DOHH2 (cell line): Measurements from ENCODE around the gene VANGL2.

Experiments used
- H3F3A ChIP-seq: fragments of 200-600 bp; sonication (generic), shearing (Covaris generic); 2 replicates; pipeline ENCODE4 v1.6.0; 2016; ENCODE audit warnings: antibody characterized with exemption, mild to moderate bottlenecking; ENCODE audit not compliant: control insufficient read depth, insufficient read depth
- H3K27ac ChIP-seq: fragments of 200-600 bp; sonication (generic); 2 replicates; pipeline ENCODE4 v1.5.1; 2014; ENCODE audit warnings: low read depth, mild to moderate bottlenecking, low read length, moderate library complexity
- H3K27me3 ChIP-seq: fragments of 200-600 bp; sonication (generic); 2 replicates; pipeline ENCODE4 v1.6.1; 2014; ENCODE audit warnings: mild to moderate bottlenecking, low read length, mixed read lengths; ENCODE audit not compliant: control insufficient read depth
- H3K36me3 ChIP-seq: fragments of 200-600 bp; sonication (generic); 2 replicates; pipeline ENCODE4 v1.6.1; 2014; ENCODE audit warnings: mild to moderate bottlenecking, low read length, moderate library complexity, mixed read lengths; ENCODE audit not compliant: control insufficient read depth
- H3K4me1 ChIP-seq: fragments of 200-600 bp; sonication (generic); 2 replicates; pipeline ENCODE4 v1.6.1; 2014; ENCODE audit warnings: mild to moderate bottlenecking, low read length, mixed read lengths; ENCODE audit not compliant: control insufficient read depth
- H3K4me2 ChIP-seq: fragments of 200-600 bp; sonication (generic); 2 replicates; pipeline ENCODE4 v1.6.0; 2014; ENCODE audit warnings: mild to moderate bottlenecking, low read length, moderate library complexity
- H3K4me3 ChIP-seq: fragments of 200-600 bp; sonication (generic); 2 replicates; pipeline ENCODE4 v1.5.1; 2014; ENCODE audit warnings: mild to moderate bottlenecking, low read length, mixed read lengths
- H3K79me2 ChIP-seq: fragments of 200-600 bp; sonication (generic); 2 replicates; pipeline ENCODE4 v1.6.1; 2014; ENCODE audit warnings: mild to moderate bottlenecking, low read length, mixed read lengths; ENCODE audit not compliant: control insufficient read depth
- H3K9me2 ChIP-seq: fragments of 200-600 bp; sonication (generic); replicated peaks from 2 replicates; pipeline ENCODE4 v1.6.1; 2014; ENCODE audit warnings: mild to moderate bottlenecking, low read length, mixed read lengths; ENCODE audit not compliant: control insufficient read depth
- H3K9me3 ChIP-seq: fragments of 200-600 bp; sonication (generic); 2 replicates; pipeline ENCODE4 v1.6.1; 2014; ENCODE audit warnings: antibody characterized with exemption, low read length, mixed read lengths; ENCODE audit not compliant: control insufficient read depth, insufficient read depth
- H4K20me1 ChIP-seq: fragments of 200-600 bp; sonication (generic); 2 replicates; pipeline ENCODE4 v1.6.0; 2014; ENCODE audit warnings: low read depth, mild to moderate bottlenecking, antibody characterized with exemption, low read length, moderate library complexity; ENCODE audit not compliant: control insufficient read depth, insufficient read depth
- EZH2phosphoT487 ChIP-seq: fragments of 200-600 bp; sonication (generic); IDR thresholded peaks from 2 replicates; pipeline ENCODE4 v1.6.1; 2017; ENCODE audit warnings: borderline replicate concordance, mild to moderate bottlenecking, antibody characterized with exemption, low read length, moderate library complexity, mixed read lengths
- TF ChIP-seq, protein P1 (sequence below): fragments of 200-600 bp; sonication (generic); IDR thresholded peaks from one replicate; pipeline ENCODE4 v1.5.1; 2014; ENCODE audit warnings: antibody characterized with exemption, mild to moderate bottlenecking, low read depth, low read length; ENCODE audit not compliant: poor library complexity, severe bottlenecking

The VANGL2 gene

DNA sequence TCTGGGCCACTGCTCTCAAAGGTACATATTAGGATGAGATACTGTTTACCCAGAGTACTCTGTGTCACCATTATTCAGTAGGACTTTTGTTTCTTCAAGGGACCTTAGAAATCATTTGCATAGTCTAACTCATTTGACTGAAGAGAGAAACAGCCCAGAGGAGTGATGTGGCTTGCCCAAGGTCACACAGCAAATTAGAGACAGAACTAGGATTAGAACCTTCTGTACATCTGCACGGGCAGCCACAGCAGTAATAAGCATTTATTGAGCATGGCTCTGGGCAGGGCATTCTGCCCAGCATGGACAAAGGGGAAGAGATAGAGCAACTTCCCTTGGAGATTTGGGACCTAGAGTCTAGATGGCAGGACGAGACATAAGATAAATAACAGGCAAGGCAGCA is 39.2 kb upstream of the VANGL2 start:
- no peaks in the 10 kb centered on the region for H3K9me3 ChIP-seq
- no peaks in the 10 kb centered on the region for H3F3A ChIP-seq
- H3K27ac ChIP-seq, result no peak overlapping the region
- no peaks in the 10 kb centered on the region for H3K4me1 ChIP-seq
- H3K27me3 ChIP-seq, result no peaks in the 10 kb centered on the region
- peaks cover 27% of the 10 kb centered on the region for H3K36me3 ChIP-seq
- no peaks in the 10 kb centered on the region for H3K79me2 ChIP-seq
- no peaks in the 10 kb centered on the region for H4K20me1 ChIP-seq
- H3K9me2 ChIP-seq, result no peaks in the 10 kb centered on the region
- TF ChIP-seq, protein P1, sequence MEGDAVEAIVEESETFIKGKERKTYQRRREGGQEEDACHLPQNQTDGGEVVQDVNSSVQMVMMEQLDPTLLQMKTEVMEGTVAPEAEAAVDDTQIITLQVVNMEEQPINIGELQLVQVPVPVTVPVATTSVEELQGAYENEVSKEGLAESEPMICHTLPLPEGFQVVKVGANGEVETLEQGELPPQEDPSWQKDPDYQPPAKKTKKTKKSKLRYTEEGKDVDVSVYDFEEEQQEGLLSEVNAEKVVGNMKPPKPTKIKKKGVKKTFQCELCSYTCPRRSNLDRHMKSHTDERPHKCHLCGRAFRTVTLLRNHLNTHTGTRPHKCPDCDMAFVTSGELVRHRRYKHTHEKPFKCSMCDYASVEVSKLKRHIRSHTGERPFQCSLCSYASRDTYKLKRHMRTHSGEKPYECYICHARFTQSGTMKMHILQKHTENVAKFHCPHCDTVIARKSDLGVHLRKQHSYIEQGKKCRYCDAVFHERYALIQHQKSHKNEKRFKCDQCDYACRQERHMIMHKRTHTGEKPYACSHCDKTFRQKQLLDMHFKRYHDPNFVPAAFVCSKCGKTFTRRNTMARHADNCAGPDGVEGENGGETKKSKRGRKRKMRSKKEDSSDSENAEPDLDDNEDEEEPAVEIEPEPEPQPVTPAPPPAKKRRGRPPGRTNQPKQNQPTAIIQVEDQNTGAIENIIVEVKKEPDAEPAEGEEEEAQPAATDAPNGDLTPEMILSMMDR, result no peak
- no peak for TF ChIP-seq EZH2phosphoT487
- no peak overlapping the region for H3K4me3 ChIP-seq
- no peak overlapping the region for H3K4me2 ChIP-seq

DNA sequence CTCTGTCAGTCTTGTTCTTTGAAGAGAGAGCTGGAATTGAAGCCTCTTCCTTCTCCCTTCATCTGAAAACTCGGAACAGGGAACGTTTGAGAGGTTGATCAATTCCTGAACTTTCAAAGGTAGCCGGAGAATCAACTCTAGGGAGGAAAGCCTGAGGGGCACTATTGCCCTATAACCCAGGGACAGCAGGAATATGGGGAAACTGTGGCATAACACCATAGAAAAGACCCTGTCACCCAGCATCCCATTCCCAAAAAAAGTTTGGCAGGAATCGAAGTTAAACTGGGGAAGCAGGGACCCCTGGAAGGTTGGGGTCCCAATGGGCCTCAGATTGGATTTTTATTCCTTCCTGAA is 38.6 kb upstream of the VANGL2 start:
- Histone ChIP-seq H3K27ac (no peak overlapping the region), H3K9me3 (no peaks in the 10 kb centered on the region), H4K20me1 (no peaks in the 10 kb centered on the region), H3K4me2 (no peak overlapping the region), H3F3A (no peaks in the 10 kb centered on the region), H3K4me1 (no peaks in the 10 kb centered on the region), H3K27me3 (no peaks in the 10 kb centered on the region), H3K9me2 (no peaks in the 10 kb centered on the region), H3K36me3 (peaks cover 21% of the 10 kb centered on the region), H3K79me2 (no peaks in the 10 kb centered on the region), H3K4me3 (no peak overlapping the region)
- TF ChIP-seq EZH2phosphoT487, result no peak
- TF ChIP-seq, protein P1, result no peak

DNA sequence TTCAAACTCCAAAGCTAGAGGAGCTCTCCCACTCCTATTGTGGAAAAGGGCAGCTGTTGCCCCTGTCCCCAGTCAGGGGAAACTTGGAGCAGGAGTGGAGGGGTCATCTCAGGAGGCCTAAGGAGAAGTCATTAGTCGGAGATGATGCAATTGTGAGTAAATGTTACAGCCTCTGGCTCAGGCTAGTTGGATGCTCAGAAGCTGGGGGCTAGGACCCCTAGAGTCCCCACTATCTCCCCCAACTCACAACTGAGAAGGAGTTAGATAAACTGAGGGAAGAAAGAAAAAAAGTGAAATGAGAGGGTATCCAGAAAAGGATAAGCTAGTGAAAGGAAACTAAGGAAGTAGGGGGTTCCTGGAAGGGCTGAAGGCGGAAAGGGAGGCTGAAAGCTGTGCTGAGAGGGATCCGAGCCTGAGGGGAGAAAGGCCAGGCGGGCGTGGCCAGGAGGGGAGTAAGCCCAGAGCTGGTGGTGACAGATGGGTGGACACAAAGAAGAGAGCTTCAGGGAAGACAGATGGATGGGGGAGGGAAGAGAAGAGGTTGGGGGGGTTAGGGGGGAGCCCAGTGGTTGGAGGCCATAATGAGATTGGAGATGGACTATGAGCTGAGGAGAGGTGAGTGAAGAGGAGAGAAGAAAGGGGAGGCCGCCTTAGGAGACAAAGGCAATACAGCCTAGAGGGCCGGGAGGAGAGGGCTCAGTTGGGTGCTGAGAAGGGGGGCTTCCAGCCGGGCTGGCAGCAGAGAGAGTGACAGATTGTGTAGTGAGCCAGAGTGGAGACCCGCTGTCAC is 38.0 kb upstream of the VANGL2 start:
- H3K36me3 ChIP-seq, result peaks cover 18% of the 10 kb centered on the region
- H3K79me2 ChIP-seq, result no peaks in the 10 kb centered on the region
- no peaks in the 10 kb centered on the region for H3F3A ChIP-seq
- H3K27me3 ChIP-seq, result peaks cover 1% of the 10 kb centered on the region; the same call in 1 of the 2 replicates
- no peaks in the 10 kb centered on the region for H3K9me2 ChIP-seq
- no peaks in the 10 kb centered on the region for H3K9me3 ChIP-seq
- no peak for TF ChIP-seq EZH2phosphoT487
- TF ChIP-seq, protein P1, result no peak
- no peaks in the 10 kb centered on the region for H3K4me1 ChIP-seq
- H3K4me3 ChIP-seq, result no peak overlapping the region
- no peak overlapping the region for H3K4me2 ChIP-seq
- H3K27ac ChIP-seq, result no peak overlapping the region
- H4K20me1 ChIP-seq, result no peaks in the 10 kb centered on the region
